GM12878 (cell line): ENCODE data around the gene SLIT1. TPM values are rescaled to one million over a fixed set of nuclear protein-coding genes. Genes with fewer than 3 reads are reported as not detected.

Experiments
- ATAC-seq: fragments of 200-7000 bp; cut with Tn5 transposase; 3 replicates; pipeline ENCODE4 v1.9.1; 2020; ENCODE audit warnings: mild to moderate bottlenecking, moderate library complexity
- BruUV-seq: library from RNA; stranded (reverse); fragments of 400-500 nt; replicated peaks from 2 replicates; lab custom pipeline; 2021; lab: Mats Ljungman, UMichigan
- CTCF ChIA-PET: fragments of 300-600 bp; sonication (Branson Sonifier 250); formaldehyde crosslinking; extraction: SDS; loops from one replicate; lab custom pipeline; 2021; ENCODE audit warnings: inconsistent platforms; lab: Yijun Ruan, JAX
- POLR2A ChIA-PET: fragments of 350-600 bp; formaldehyde crosslinking; extraction: SDS; loops from one replicate; lab custom pipeline; 2021; ENCODE audit warnings: inconsistent platforms; lab: Charles Lee
- RAD21 ChIA-PET: fragments of 300-600 bp; sonication (Branson Sonifier 250); formaldehyde crosslinking; loops from one replicate; lab custom pipeline; 2023; ENCODE audit warnings: antibody characterized with exemption; ENCODE audit not compliant: unreplicated experiment; lab: Charles Lee
- SMC1A ChIA-PET: fragments of 300-600 bp; sonication (Branson Sonifier 250); formaldehyde crosslinking; loops from one replicate; lab custom pipeline; 2023; ENCODE audit not compliant: unreplicated experiment, uncharacterized antibody; lab: Charles Lee
- DNase-seq: peaks from one replicate; pipeline ENCODE4 v3.0.0-alpha.2; 2011; ENCODE audit warnings: low read depth, low spot score
- FAIRE-seq: peaks from 3 replicates; lab custom pipeline; 2011; peaks lifted over from hg19 to GRCh38; lab: Jason Lieb, UNC
- H2AFZ ChIP-seq: 2 replicates; pipeline ENCODE4 v1.6.0; 2011; ENCODE audit warnings: low read depth, low read length, control low read depth; ENCODE audit not compliant: control insufficient read depth
- H3K27ac ChIP-seq: 2 replicates; pipeline ENCODE4 v1.5.1; 2011; ENCODE audit warnings: control low read depth; ENCODE audit not compliant: control insufficient read depth, insufficient read depth
- H3K27me3 ChIP-seq, 2 experiments: replicated peaks in 1 of 2; 2 replicates each; pipeline versions ENCODE4 v1.6.0 to v1.6.1; 2011; ENCODE audit warnings: low read length in 1 of 2; ENCODE audit not compliant: control insufficient read depth in 2 of 2, insufficient read depth in 2 of 2
- H3K36me3 ChIP-seq, 2 experiments: 2 replicates each; pipeline ENCODE4 v1.5.1; 2011; ENCODE audit warnings: low read length in 1 of 2; ENCODE audit not compliant: control insufficient read depth in 2 of 2, insufficient read depth in 2 of 2
- H3K4me1 ChIP-seq: 2 replicates; pipeline ENCODE4 v1.6.1; 2011; ENCODE audit warnings: mild to moderate bottlenecking, low read length, moderate library complexity, mixed read lengths; ENCODE audit not compliant: control insufficient read depth, insufficient read depth
- H3K4me2 ChIP-seq: 2 replicates; pipeline ENCODE4 v1.6.0; 2011; ENCODE audit warnings: control low read depth; ENCODE audit not compliant: control insufficient read depth, insufficient read depth
- H3K4me3 ChIP-seq: fragments of 200-600 bp; sonication (generic); 2 replicates; pipeline ENCODE4 v1.5.1; 2016
- H3K79me2 ChIP-seq: 2 replicates; pipeline ENCODE4 v1.6.0; 2011; ENCODE audit warnings: low read length; ENCODE audit not compliant: control insufficient read depth, insufficient read depth
- H3K9ac ChIP-seq: 2 replicates; pipeline ENCODE4 v1.8.0; 2011; ENCODE audit warnings: low read length, control low read depth, mixed read lengths; ENCODE audit not compliant: control insufficient read depth, insufficient read depth
- H3K9me3 ChIP-seq: replicated peaks from 3 replicates; pipeline ENCODE4 v1.5.1; 2011; ENCODE audit warnings: mild to moderate bottlenecking, low read length; ENCODE audit not compliant: control insufficient read depth, insufficient read depth
- H4K20me1 ChIP-seq: 2 replicates; pipeline ENCODE4 v1.6.0; 2011; ENCODE audit not compliant: control insufficient read depth, insufficient read depth
- ATF2 ChIP-seq: IDR thresholded peaks from 2 replicates; pipeline ENCODE4 v1.6.1; 2012; ENCODE audit warnings: low read length, inconsistent platforms
- BMI1 ChIP-seq: fragments of 450-650 bp; IDR thresholded peaks from 2 replicates; pipeline ENCODE4 v1.6.1; 2016; ENCODE audit warnings: mild to moderate bottlenecking, moderate library complexity, borderline replicate concordance
- ETV6 ChIP-seq, 2 experiments: fragments of 450-650 bp in 1 of 2; IDR thresholded peaks in 1 of 2; conservative IDR thresholded peaks in 1 of 2; 2 replicates each; pipeline ENCODE4 v1.6.1; 2014; ENCODE audit warnings: antibody characterized with exemption in 1 of 2, borderline replicate concordance in 1 of 2, low read depth in 1 of 2, mild to moderate bottlenecking in 1 of 2, moderate library complexity in 1 of 2
- NFIC ChIP-seq: IDR thresholded peaks from 2 replicates; pipeline ENCODE4 v1.6.1; 2012; ENCODE audit warnings: low read depth, mild to moderate bottlenecking, inconsistent platforms, low read length, moderate library complexity
- NFXL1 ChIP-seq: fragments of 450-650 bp; IDR thresholded peaks from 2 replicates; pipeline ENCODE4 v1.6.1; 2017; ENCODE audit warnings: antibody characterized with exemption, mild to moderate bottlenecking, borderline replicate concordance
- PAX8 ChIP-seq: fragments of 450-650 bp; IDR thresholded peaks from 2 replicates; pipeline ENCODE4 v1.6.1; 2017; ENCODE audit warnings: mild to moderate bottlenecking, moderate library complexity
- PML ChIP-seq: IDR thresholded peaks from 2 replicates; pipeline ENCODE4 v1.6.1; 2012; ENCODE audit warnings: low read length, inconsistent platforms
- POLR2AphosphoS2 ChIP-seq: IDR thresholded peaks from 2 replicates; pipeline ENCODE4 v1.6.1; 2011; ENCODE audit warnings: low read depth, mild to moderate bottlenecking, low read length, improper control_type of control experiment, moderate library complexity
- RELA ChIP-seq: fragments of 450-650 bp; IDR thresholded peaks from 2 replicates; pipeline ENCODE4 v1.8.0; 2014; ENCODE audit warnings: borderline replicate concordance; ENCODE audit not compliant: partially characterized antibody
- RUNX3 ChIP-seq: IDR thresholded peaks from 2 replicates; pipeline ENCODE4 v1.6.1; 2012; ENCODE audit warnings: low read length, inconsistent platforms
- SIN3A ChIP-seq: IDR thresholded peaks from 2 replicates; pipeline ENCODE4 v1.6.1; 2012; ENCODE audit warnings: low read depth, low read length, improper control_type of control experiment
- SMC3 ChIP-seq: IDR thresholded peaks from 2 replicates; pipeline ENCODE4 v1.6.1; 2011; ENCODE audit warnings: low read length, improper control_type of control experiment, borderline replicate concordance
- SP1 ChIP-seq: IDR thresholded peaks from one replicate; pipeline ENCODE4 v1.6.1; 2011; ENCODE audit warnings: low read depth, low read length
- SUPT20H ChIP-seq: IDR thresholded peaks from 2 replicates; pipeline ENCODE4 v1.6.1; 2011; ENCODE audit warnings: low read depth, mild to moderate bottlenecking, low read length, moderate library complexity, borderline replicate concordance; ENCODE audit not compliant: control insufficient read depth
- TBL1XR1 ChIP-seq: IDR thresholded peaks from 2 replicates; pipeline ENCODE4 v1.6.1; 2012; ENCODE audit warnings: low read depth, low read length, improper control_type of control experiment
- TCF12 ChIP-seq: IDR thresholded peaks from 2 replicates; pipeline ENCODE4 v1.6.1; 2011; ENCODE audit warnings: low read depth, mild to moderate bottlenecking, low read length
- TCF7 ChIP-seq: IDR thresholded peaks from 2 replicates; pipeline ENCODE4 v1.6.1; 2014; ENCODE audit warnings: antibody characterized with exemption, borderline replicate concordance
- WRNIP1 ChIP-seq: IDR thresholded peaks from 2 replicates; pipeline ENCODE4 v1.6.1; 2011; ENCODE audit warnings: low read depth, low read length, improper control_type of control experiment, borderline replicate concordance
- ZSCAN29 ChIP-seq: fragments of 450-650 bp; IDR thresholded peaks from 2 replicates; pipeline ENCODE4 v1.6.1; 2017; ENCODE audit warnings: mild to moderate bottlenecking, moderate library complexity
- WGBS: methylation state at CpG from one replicate; pipeline ENCODE4 v1.1.6; 2016; ENCODE audit warnings: low lambda C conversion rate; ENCODE audit not compliant: insufficient replicate concordance, insufficient coverage; ENCODE audit errors: missing lambda C conversion rate; 5-methylcytosine and 5-hydroxymethylcytosine counted together
- in situ Hi-C: fragments of 300-500 bp; cut with MboI; formaldehyde crosslinking; loops from 9 replicates; pipeline ENCODE4 v1.14.3; 2018; ENCODE audit warnings: mixed read lengths
- intact Hi-C: fragments of 100-400 bp; cut with micrococcal nuclease; formaldehyde crosslinking; loops from one replicate; pipeline ENCODE4 v1.14.2; 2022; ENCODE audit not compliant: unreplicated experiment
- polyA plus RNA-seq, 11 experiments: library from polyadenylated mRNA; depleted of rRNA in 4 of 11; unstranded in 6 of 11; stranded (reverse) in 5 of 11; fragments of >200 nt; fragmentation: Nextera tagmentation in 4 of 11; fragmentation: Illumina TruSeq in 1 of 11; extraction: Ambion mirVana in 4 of 11; extraction: Trizol in 1 of 11; gene quantifications; 1 replicate in 1 of 11; 2 replicates in 10 of 11; pipeline versions ENCODE4 v1.2.1 to v1.2.3, GENCODE V29; 2011 to 2016; ENCODE audit warnings: inconsistent platforms in 2 of 11, missing spikeins in 2 of 11, low read depth in 1 of 11
- total RNA-seq, 4 experiments: library from RNA; depleted of rRNA in 3 of 4; stranded (reverse); fragments of >200 nt in 3 of 4; fragmentation: Illumina TruSeq in 1 of 4; extraction: Trizol in 1 of 4; gene quantifications; 2 replicates each; pipeline versions ENCODE4 v1.2.1 to v1.2.3, GENCODE V29; 2013 to 2021
- TF ChIP-seq, protein P1 (sequence below): fragments of 450-650 bp; IDR thresholded peaks from 2 replicates; pipeline ENCODE4 v1.6.1; 2014; ENCODE audit warnings: mild to moderate bottlenecking
- TF ChIP-seq, protein P2 (sequence below): fragments of 450-650 bp; IDR thresholded peaks from 2 replicates; pipeline ENCODE4 v1.6.1; 2017; ENCODE audit warnings: borderline replicate concordance

The SLIT1 gene
- total and polyA plus RNA-seq, 10 of the 15 experiments (the other 5 are each of a cell fraction or from before 2014, with no cell fraction given), result 0.04 to 0.19 (median 0.06) TPM; not detected in 4

DNA sequence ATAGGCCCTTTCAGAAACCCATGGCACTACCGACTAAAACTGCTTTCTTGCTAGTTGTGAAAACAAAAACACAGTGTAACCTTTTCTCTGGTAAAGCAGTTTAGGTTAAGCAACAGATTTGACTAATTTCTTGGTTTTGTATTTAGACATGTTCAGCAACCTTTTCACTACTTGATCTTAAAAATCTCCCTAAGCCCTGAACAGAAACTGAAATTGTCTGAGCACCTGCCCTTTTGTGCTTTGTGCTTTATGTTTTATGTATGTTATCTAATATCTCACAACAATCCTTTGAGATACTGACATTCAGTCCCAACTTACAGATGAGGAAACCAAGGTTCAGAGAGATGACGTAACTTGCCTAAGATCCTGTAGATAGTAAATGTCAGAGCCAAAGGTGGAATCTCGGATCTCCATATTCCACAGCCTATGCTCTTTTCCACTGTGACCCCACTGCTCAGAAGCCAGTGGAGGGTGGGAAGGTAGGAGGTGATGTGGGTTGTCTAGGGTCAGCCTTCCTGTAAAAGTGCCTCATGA is 207.1 kb downstream of the SLIT1 start:
- ChIA-PET POLR2A (interaction anchor here (0.6 to 1.1 kb wide), 3 partner anchors 44 to 180 kb away, joined by 3 read pairs; no protein-coding TSS in a partner anchor), RAD21 (interaction anchor here (1.4 to 4.2 kb wide), 3 partner anchors 38 to 46 kb away, joined by 4 to 30 read pairs (median 5); no protein-coding TSS in a partner anchor)
- H3K4me3 ChIP-seq, result peak overlapping the region; percentile 13; the same call in 1 of the 2 replicates
- TF ChIP-seq SMC3 (0 out of 2 replicates have a peak, but pooled peaks have one; percentile 1), TBL1XR1 (no peak), ATF2 (peak; percentile 81), ETV6 (conservative IDR thresholded peaks at IDR 0.05 in 1 of 2, IDR thresholded peaks at IDR 0.05 in 1 of 2; ENCODE audit: borderline replicate concordance in 1 of 2, low read depth in 1 of 2) (peak in 1 of 2 experiments; percentile 46; a peak in 1 of 4 replicates), BMI1 (no peak), NFXL1 (no peak), SP1 (no peak), PML (peak; percentile 52; the same call in 1 of the 2 replicates), NFIC (peak; percentile 87; the same call in 1 of the 2 replicates), PAX8 (no peak), SIN3A (no peak), ZSCAN29 (no peak), SUPT20H (no peak), POLR2AphosphoS2 (no peak), TCF12 (0 out of 2 replicates have a peak, but pooled peaks have one; percentile 20), RUNX3 (peak; percentile 79), TCF7 (0 out of 2 replicates have a peak, but pooled peaks have one; percentile 39), RELA (no peak), WRNIP1 (no peak)
- TF ChIP-seq, protein P1, sequence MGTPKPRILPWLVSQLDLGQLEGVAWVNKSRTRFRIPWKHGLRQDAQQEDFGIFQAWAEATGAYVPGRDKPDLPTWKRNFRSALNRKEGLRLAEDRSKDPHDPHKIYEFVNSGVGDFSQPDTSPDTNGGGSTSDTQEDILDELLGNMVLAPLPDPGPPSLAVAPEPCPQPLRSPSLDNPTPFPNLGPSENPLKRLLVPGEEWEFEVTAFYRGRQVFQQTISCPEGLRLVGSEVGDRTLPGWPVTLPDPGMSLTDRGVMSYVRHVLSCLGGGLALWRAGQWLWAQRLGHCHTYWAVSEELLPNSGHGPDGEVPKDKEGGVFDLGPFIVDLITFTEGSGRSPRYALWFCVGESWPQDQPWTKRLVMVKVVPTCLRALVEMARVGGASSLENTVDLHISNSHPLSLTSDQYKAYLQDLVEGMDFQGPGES, result no peak
- TF ChIP-seq, protein P2, sequence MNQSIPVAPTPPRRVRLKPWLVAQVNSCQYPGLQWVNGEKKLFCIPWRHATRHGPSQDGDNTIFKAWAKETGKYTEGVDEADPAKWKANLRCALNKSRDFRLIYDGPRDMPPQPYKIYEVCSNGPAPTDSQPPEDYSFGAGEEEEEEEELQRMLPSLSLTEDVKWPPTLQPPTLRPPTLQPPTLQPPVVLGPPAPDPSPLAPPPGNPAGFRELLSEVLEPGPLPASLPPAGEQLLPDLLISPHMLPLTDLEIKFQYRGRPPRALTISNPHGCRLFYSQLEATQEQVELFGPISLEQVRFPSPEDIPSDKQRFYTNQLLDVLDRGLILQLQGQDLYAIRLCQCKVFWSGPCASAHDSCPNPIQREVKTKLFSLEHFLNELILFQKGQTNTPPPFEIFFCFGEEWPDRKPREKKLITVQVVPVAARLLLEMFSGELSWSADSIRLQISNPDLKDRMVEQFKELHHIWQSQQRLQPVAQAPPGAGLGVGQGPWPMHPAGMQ, result no peak

More for the DNA sequence above, 207.1 kb downstream of the SLIT1 start:
- ATAC-seq (peak; percentile 88), FAIRE-seq (peak; percentile 41), DNase-seq (peak; percentile 56)
- Histone ChIP-seq H4K20me1 (no peaks in the 10 kb centered on the region), H3K79me2 (no peaks in the 10 kb centered on the region; the same call in 1 of the 2 replicates), H3K4me1 (peaks cover 35% of the 10 kb centered on the region), H3K9ac (peak overlapping the region; percentile 54), H3K4me2 (peak overlapping the region; percentile 83), H3K27ac (peak overlapping the region; percentile 87), H3K9me3 (no peaks in the 10 kb centered on the region), H3K27me3 (no peaks in the 10 kb centered on the region), H3K36me3 (peaks cover 5 to 11% of the 10 kb centered on the region in 2 experiments; a peak in 3 of 4 replicates), H2AFZ (peak overlapping the region; percentile 63)
- CTCF ChIA-PET, result interaction anchor here (1.2 to 7.3 kb wide), 10 partner anchors 12 to 94 kb away, joined by 3 to 61 read pairs (median 4); no protein-coding TSS in a partner anchor
- 0% methylated on average over 3 of the region's 3 CpGs for WGBS
- BruUV-seq, result no TSS peak
- intact Hi-C loops (loop anchor here (2.0 kb wide), 1 partner anchor 38 kb away; no protein-coding TSS in a partner anchor), in situ Hi-C loops (no loop called here)
- SMC1A ChIA-PET, result interaction anchor here (0.5 to 10.2 kb wide), 15 partner anchors 11 to 465 kb away, joined by 3 to 96 read pairs (median 4); no protein-coding TSS in a partner anchor
